Upper lobe of right lung (tissue), 1 donor: ENCODE measurements around the gene SLC9A9. TPM values are rescaled to one million over a fixed set of nuclear protein-coding genes. Genes with fewer than 3 reads are reported as not detected.
"Not testable (repeated sequence)": the region's sequence is repeated elsewhere in the genome, so short reads cannot be mapped to it uniquely, and the experiment has no call there.

Experiments used
- ATAC-seq: fragments of 200-7000 bp; cut with Tn5 transposase; one replicate; pipeline ENCODE4 v1.9.1; 2020; ENCODE audit warnings: mild to moderate bottlenecking, moderate library complexity
- DNase-seq: peaks from one replicate; pipeline ENCODE4 v3.0.0-alpha.2; 2020
- H3K27ac ChIP-seq: fragments of 200-600 bp; one replicate; pipeline ENCODE4 v1.8.0; 2022
- H3K27me3 ChIP-seq: fragments of 200-600 bp; one replicate; pipeline ENCODE4 v1.8.0; 2022; ENCODE audit warnings: mild to moderate bottlenecking
- H3K36me3 ChIP-seq: fragments of 200-600 bp; one replicate; pipeline ENCODE4 v1.8.0; 2022
- H3K4me1 ChIP-seq: fragments of 200-600 bp; one replicate; pipeline ENCODE4 v1.8.0; 2022
- H3K4me3 ChIP-seq: fragments of 200-600 bp; one replicate; pipeline ENCODE4 v1.8.0; 2022; ENCODE audit warnings: mild to moderate bottlenecking
- H3K9me3 ChIP-seq: fragments of 200-600 bp; one replicate; pipeline ENCODE4 v1.8.0; 2022
- intact Hi-C: fragments of 100-400 bp; cut with DNase I; formaldehyde crosslinking; loops from one replicate; pipeline ENCODE4 v1.11.0; 2022
- total RNA-seq: library from RNA; stranded (reverse); fragmentation: NEBNext Ultra II Directional; extraction: Animal tissue kit (Norgen Biotek cat#: 25700); gene quantifications from one replicate; pipeline ENCODE4 v1.2.1, GENCODE V29; 2021
- TF ChIP-seq, protein P1 (sequence below): fragments of 200-600 bp; IDR thresholded peaks from one replicate; pipeline ENCODE4 v1.8.0; 2022; ENCODE audit warnings: antibody characterized with exemption
- donor health status: DM: no; HTN: yes; CAD: no; lungs with severe emphysema.

Gene SLC9A9
- total RNA-seq, 1 donor from 2014 or later: 13.3 TPM

GRCh38 chr3:143888166-143888565, 39.9 kb upstream of the SLC9A9 start:
- H3K4me1 ChIP-seq: no peaks in the 10 kb centered on the region
- TF ChIP-seq, protein P1, sequence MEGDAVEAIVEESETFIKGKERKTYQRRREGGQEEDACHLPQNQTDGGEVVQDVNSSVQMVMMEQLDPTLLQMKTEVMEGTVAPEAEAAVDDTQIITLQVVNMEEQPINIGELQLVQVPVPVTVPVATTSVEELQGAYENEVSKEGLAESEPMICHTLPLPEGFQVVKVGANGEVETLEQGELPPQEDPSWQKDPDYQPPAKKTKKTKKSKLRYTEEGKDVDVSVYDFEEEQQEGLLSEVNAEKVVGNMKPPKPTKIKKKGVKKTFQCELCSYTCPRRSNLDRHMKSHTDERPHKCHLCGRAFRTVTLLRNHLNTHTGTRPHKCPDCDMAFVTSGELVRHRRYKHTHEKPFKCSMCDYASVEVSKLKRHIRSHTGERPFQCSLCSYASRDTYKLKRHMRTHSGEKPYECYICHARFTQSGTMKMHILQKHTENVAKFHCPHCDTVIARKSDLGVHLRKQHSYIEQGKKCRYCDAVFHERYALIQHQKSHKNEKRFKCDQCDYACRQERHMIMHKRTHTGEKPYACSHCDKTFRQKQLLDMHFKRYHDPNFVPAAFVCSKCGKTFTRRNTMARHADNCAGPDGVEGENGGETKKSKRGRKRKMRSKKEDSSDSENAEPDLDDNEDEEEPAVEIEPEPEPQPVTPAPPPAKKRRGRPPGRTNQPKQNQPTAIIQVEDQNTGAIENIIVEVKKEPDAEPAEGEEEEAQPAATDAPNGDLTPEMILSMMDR: no peak
- intact Hi-C loops: no loop called here
- no peaks in the 10 kb centered on the region for H3K9me3 ChIP-seq
- ATAC-seq (no peak), DNase-seq (no peak)
- H3K36me3 ChIP-seq: no peaks in the 10 kb centered on the region
- H3K4me3 ChIP-seq: no peak overlapping the region
- H3K27ac ChIP-seq: no peak overlapping the region
- H3K27me3 ChIP-seq: no peaks in the 10 kb centered on the region

DNA sequence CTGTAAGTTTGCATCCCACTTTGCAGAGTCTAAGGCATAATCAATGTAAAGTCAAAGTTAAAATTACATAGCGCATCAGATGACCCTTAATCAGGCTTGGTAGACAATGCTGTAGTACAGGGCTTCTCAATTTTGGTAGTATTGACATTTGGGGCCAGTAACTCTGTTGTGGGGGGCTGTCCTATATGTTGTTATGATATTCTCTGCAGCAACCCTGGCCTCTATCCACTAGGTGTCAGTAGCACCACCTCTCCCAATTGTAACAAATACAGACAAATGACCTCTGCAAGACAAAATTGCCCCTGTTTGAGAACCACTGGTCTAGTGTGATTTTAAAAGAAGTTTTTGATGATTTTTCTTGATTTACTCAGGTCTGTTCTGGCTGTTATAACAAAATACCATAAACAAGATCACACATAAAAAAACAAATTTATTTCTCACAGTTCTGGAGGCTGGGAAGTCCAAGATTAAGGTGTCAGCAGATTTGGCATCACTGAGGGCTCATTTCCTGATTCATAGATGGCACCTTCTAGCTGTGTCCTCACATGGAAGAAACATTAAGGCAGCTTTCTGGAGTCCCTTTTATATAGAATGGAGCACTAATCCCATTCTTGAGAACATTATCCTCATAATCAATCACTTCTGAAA, 37.6 kb upstream of the SLC9A9 start:
- Histone ChIP-seq H3K36me3 (no peaks in the 10 kb centered on the region), H3K4me1 (no peaks in the 10 kb centered on the region), H3K4me3 (no peak overlapping the region), H3K27ac (no peak overlapping the region), H3K9me3 (no peaks in the 10 kb centered on the region), H3K27me3 (no peaks in the 10 kb centered on the region)
- ATAC-seq: peak; percentile 85
- no peak for DNase-seq
- TF ChIP-seq, protein P1: peak; percentile 79
- intact Hi-C loops: no loop called here

DNA sequence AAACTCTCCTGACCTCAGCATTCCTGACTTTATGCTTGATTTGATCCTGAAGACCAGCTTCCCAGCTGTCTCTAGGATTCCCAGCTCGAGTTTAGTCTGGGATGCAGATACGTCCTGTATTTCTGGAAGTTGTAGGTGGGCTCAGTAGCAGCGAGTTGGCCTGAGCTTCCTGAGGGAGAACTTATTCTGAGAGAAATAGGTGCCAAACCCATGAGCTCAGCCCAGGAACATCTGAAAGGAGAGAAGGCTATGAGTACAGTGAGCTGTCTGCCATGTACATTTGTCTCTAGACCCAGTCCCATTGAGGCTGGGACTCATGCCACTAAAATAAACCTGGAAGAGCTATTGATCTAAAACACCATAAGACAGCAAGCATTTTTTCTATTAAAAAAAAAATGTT, 36.6 kb upstream of the SLC9A9 start:
- TF ChIP-seq, protein P1: no peak
- Histone ChIP-seq H3K4me3 (no peak overlapping the region), H3K36me3 (no peaks in the 10 kb centered on the region), H3K4me1 (no peaks in the 10 kb centered on the region), H3K9me3 (no peaks in the 10 kb centered on the region), H3K27ac (no peak overlapping the region), H3K27me3 (no peaks in the 10 kb centered on the region)
- ATAC-seq (no peak), DNase-seq (no peak)
- intact Hi-C loops: no loop called here

GRCh38 chr3:143883151-143883550, 34.9 kb upstream of the SLC9A9 start:
- DNase-seq (no peak), ATAC-seq (no peak)
- TF ChIP-seq, protein P1: no peak
- intact Hi-C loops: no loop called here
- Histone ChIP-seq H3K4me1 (no peaks in the 10 kb centered on the region), H3K36me3 (no peaks in the 10 kb centered on the region), H3K27me3 (no peaks in the 10 kb centered on the region), H3K4me3 (no peak overlapping the region), H3K9me3 (no peaks in the 10 kb centered on the region), H3K27ac (no peak overlapping the region)

GRCh38 chr3:143881095-143881494, 32.8 kb upstream of the SLC9A9 start:
- ATAC-seq (peak; percentile 45), DNase-seq (no peak)
- Histone ChIP-seq H3K27me3 (no peaks in the 10 kb centered on the region), H3K36me3 (no peaks in the 10 kb centered on the region), H3K4me3 (no peak overlapping the region), H3K27ac (no peak overlapping the region), H3K9me3 (no peaks in the 10 kb centered on the region), H3K4me1 (no peaks in the 10 kb centered on the region)
- intact Hi-C loops: no loop called here
- TF ChIP-seq, protein P1: no peak

DNA sequence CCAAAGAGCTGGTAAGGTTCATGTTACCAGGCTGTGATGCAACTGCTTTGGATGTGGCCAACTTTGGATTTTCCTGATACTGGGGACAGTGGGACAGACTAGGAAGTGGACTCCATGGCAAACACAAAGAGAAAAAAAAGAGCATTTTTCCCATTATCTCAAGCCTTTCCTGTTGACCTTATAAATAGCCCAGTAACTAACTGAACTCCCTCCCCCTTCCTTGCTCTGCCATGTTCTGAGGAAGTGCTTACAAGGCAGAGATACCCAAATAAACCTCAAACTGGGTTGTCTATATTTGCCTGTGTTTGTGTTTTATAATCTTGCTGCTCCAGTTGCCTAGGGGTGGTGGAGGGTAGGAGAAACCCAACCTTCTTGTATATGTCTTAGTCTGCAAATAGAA, 27.3 kb upstream of the SLC9A9 start:
- ATAC-seq (no peak), DNase-seq (no peak)
- Histone ChIP-seq H3K9me3 (no peaks in the 10 kb centered on the region), H3K36me3 (no peaks in the 10 kb centered on the region), H3K27ac (no peak overlapping the region), H3K27me3 (no peaks in the 10 kb centered on the region), H3K4me3 (no peak overlapping the region), H3K4me1 (no peaks in the 10 kb centered on the region)
- TF ChIP-seq, protein P1: no peak
- intact Hi-C loops: no loop called here

DNA sequence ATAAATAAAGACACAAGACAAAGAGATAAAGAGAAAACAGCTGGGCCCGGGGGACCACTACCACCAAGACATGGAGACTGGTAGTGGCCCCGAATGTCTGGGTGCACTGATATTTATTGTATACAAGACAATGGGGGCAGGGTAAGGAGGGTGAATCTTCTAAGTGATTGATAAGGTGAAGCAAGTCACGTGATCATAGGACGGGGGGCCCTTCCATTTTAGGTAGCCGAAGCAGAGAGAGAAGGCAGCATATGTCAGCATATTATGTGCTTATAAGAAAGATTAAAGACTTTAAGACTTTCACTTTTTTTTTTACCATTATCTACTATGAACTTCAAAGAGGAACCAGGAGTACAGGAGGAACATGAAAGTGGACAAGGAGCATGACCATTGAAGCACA, 25.3 kb upstream of the SLC9A9 start:
- H3K36me3 ChIP-seq, H3K27me3 ChIP-seq, intact Hi-C loops, H3K9me3 ChIP-seq, H3K4me1 ChIP-seq, H3K27ac ChIP-seq, H3K4me3 ChIP-seq, DNase-seq, ATAC-seq: not testable (repeated sequence)
